CD4-positive, alpha-beta T cell treated with Interleukin-17A for 1 hour (primary cell): ENCODE measurements around the gene PALB2.

Experiments used
- DNase-seq: peaks from one replicate; pipeline ENCODE4 v3.0.0-alpha.2; 2020

The PALB2 gene

DNA sequence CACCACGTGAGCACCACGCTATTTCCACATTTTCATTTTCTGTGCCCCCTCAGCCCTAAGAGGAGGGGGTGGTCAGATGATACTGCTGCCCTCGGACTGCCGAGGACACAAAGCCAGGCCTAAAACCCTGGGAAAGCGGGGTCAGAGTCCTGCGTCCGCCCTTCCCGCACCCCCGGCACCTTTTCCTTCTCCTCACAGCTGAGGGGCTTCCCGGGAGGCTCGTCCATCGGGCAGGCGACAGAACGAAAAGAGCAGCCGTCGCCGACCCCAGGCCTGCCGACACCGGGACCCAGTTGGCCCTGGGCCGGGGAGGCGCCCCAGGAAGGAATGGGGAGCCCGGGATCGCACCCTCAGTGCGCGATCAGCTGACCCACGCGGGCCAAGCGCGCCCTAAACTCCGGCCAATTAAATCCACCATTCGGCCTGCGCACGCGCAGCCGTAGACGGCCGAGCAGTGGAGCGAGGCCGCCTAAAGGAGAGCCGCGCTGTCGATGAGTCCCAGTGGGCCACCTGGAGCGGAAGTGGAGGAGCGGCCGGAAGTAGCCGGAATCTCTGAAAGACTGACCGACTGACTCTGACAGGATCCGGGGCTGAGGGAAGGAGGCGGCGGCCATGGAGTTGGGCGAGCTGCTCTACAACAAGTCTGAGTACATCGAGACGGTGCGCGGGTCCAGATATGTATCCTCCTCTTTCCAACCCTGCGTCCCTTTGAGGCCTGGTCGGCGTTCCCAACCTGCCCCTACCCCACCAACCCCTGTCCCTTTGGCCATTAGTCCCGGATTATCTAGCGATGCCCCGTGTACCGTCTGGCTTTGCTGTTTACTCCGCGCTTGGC is at the start of gene PALB2, which contains the start of gene DCTN5:
Gene PALB2, minus strand, starts transcription at position 380 of the 835 bp plus-strand sequence. Its CDS starts 153 bp downstream, at position 227.
Gene DCTN5, plus strand, starts transcription at position 536 of the 835 bp plus-strand sequence. Its CDS starts 77 bp downstream, at position 613.
- peak; percentile 89 for DNase-seq

DNA sequence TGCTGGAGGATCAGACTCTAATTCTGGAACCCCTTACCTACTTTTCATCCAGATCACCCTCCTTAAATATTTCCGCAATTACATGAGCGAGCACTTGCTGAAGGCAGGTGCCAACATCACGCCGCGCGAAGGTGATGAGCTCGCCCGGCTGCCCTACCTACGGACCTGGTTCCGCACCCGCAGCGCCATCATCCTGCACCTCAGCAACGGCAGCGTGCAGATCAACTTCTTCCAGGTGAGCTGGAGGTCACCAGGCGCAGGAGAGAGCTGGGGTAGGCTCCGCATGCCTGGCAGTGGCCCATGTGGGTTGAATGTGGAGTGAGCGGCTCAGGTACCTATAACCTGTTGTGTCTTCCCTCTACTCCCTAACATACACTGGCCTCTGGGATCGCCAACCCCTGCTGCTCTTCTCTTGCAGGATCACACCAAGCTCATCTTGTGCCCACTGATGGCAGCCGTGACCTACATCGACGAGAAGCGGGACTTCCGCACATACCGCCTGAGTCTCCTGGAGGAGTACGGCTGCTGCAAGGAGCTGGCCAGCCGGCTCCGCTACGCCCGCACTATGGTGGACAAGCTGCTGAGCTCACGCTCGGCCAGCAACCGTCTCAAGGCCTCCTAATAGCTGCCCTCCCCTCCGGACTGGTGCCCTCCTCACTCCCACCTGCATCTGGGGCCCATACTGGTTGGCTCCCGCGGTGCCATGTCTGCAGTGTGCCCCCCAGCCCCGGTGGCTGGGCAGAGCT is 48.5 kb upstream of the PALB2 start:
- no peak for DNase-seq

DNA sequence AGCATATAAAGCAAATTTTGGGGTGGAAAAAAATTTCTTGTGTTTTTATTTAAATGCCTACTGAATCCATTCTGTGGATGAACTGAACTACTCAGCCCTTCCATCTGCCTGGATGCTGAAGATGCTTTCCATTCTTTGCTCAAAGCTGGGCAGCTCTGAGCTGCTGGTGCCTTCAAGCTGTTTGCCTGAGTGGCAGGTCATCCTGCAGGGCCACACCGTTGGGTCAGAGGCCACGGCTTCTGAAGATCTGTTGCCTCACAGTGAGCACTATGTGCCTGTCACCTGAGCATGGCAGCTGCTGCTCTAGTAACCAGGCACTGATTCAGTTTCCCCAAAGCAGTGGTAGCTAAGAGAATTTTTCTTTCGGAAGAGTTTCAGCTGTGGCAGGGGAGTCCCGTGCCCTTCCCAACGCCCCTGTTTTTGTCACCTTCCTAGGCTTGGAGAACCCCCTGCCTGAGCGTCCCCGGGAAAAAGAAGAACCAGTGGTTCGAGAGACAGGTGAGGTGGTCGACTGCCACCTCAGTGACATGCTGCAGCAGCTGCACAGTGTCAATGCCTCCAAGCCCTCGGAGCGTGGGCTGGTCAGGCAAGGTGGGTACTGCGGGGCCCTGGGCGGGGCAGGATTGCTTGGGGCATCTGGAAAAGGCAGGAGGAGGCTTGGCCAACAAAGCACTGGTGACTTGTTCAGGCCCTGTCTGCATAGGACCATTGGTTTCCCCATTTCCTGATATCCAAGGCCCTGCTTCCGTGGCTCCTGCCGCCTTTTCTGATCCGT is 46.1 kb upstream of the PALB2 start:
- DNase-seq: no peak

DNA sequence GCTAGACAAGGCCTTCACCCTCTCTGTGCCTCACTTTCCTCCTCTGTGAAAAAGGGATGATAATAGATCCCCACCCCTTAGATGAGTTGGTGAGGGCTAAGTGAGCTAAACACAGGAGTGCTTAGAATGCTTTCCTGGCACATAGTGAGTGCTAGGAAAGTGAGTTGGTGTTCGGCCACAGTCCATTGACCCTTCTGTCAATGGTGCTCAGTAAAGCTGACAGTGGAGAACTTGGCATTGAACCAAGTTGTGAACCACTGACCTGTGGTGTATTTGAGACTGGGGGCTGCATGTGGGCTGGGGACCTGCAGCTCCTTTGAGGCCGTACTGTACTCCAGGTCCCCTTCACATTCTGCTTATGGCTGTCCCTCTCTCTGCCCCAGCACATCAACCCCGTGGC is 42.4 kb upstream of the PALB2 start:
- DNase-seq: no peak

DNA sequence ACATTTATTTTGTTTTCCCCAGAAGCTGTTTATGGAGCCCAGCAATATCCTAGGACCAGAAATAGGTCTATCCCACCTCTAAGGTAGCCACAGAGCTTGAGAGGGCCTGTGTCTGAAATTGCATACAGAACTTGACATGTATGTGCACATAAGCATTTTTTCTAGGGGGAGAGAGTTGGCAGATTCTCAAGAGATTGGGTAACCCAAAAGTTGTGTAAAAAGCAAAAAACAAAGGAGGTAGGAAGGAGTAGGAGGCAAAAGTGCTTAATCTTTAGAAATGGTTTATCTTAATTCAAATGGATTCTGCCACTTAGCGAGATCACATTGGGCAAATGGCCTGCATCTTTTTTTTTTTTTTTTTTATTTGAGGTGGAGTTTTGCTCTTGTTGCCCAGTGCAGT is 41.1 kb upstream of the PALB2 start:
- DNase-seq: no peak

DNA sequence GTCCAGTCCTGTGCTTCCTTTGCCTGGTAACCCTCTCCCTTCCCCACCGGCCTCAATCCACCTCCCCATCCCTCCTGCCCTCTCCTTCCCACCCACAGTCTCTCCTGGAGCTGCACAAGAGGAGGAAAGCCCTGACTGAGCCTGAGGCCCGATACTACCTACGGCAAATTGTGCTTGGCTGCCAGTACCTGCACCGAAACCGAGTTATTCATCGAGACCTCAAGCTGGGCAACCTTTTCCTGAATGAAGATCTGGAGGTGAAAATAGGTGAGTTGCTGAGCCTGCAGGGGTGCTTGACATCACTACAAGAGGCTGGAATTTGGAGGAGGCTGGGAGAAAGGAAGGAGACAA is 38.9 kb upstream of the PALB2 start:
- DNase-seq: no peak

DNA sequence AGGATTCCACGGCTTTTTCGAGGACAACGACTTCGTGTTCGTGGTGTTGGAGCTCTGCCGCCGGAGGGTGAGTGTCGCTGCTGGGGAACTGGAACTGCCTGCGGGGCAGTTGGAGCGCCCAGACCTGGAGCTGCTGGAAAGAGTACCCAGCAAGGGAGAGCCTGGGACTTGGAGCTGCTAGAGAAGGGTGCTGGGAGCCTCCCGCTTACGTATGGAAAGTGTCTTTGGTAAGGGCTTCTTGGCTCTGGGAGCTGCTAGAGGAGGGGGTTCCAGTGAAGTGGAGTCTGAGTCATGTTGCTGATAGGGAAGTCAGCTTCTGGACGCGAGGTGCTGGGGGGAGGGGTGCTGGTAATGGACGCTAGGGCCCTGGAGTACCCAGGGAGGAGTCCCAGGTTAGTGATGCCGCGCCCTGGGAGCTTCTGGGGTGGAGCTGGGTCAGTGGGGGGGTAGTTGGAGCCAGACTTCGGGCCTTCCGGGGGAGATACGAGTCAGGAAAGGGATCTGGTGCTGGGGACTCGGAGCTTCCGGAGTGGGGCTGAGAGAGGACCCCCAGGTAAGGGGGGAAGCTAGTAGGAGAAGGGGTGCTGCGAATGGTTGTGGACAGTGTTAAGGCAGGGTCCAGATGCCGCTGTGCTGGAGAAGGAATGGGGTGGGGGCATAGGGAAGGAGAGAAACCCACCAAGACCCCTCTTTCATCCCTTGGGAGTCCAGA is 38.3 kb upstream of the PALB2 start:
- DNase-seq: no peak

DNA sequence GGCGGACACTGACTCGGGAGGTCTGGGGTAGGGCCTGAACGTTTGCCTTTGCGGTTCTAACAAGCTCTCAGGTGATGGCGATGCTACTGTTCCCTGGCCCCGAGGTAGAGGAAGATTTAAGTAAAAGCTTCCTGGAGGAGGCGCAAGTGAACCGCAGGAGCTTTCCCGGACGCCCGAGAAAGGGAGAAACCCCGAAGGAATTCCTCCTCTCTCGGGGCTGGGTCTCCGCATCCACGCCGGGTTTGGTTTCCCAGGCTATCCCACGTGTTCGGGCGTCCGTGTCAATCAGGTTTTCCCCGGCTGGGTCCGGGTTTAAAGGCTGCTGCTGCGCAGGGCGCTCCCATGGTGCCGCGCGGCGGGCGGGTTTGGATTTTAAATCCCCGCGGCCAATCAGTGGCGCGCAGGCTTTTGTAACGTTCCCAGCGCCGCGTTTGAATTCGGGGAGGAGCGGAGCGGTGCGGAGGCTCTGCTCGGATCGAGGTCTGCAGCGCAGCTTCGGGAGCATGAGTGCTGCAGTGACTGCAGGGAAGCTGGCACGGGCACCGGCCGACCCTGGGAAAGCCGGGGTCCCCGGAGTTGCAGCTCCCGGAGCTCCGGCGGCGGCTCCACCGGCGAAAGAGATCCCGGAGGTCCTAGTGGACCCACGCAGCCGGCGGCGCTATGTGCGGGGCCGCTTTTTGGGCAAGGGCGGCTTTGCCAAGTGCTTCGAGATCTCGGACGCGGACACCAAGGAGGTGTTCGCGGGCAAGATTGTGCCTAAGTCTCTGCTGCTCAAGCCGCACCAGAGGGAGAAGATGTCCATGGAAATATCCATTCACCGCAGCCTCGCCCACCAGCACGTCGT is 37.5 kb upstream of the PALB2 start, which contains the start of gene PLK1:
Gene PLK1, plus strand, starts transcription at position 460 of the 844 bp plus-strand sequence. Its CDS starts 44 bp downstream, at position 504.
- peak; percentile 74 for DNase-seq

DNA sequence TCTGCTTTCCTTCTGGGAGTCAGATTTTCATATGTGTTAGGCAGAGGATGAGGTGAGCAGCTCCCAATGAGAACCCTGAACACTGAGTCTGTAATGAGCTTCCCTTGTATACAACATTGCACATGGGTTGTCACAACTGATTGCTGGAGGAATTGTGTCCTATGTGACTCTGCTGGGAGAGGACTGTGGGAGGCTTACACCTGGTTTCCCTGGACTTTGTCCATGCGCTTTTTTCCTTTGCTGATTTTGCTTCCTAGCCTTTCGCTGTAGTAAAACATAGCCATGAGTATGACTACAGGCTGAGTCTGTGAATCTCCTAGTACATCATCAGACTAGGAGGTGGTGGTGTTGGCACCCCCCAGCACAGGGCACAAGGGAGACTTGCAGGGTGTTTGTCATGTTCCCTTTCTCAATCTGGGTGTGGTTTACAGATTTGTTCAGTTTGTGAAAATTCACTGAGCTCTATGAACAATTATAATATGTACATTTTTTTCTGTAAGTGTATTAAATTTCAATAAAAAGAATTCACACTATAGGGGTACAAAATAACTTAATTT is 35.9 kb upstream of the PALB2 start:
- no peak for DNase-seq

DNA sequence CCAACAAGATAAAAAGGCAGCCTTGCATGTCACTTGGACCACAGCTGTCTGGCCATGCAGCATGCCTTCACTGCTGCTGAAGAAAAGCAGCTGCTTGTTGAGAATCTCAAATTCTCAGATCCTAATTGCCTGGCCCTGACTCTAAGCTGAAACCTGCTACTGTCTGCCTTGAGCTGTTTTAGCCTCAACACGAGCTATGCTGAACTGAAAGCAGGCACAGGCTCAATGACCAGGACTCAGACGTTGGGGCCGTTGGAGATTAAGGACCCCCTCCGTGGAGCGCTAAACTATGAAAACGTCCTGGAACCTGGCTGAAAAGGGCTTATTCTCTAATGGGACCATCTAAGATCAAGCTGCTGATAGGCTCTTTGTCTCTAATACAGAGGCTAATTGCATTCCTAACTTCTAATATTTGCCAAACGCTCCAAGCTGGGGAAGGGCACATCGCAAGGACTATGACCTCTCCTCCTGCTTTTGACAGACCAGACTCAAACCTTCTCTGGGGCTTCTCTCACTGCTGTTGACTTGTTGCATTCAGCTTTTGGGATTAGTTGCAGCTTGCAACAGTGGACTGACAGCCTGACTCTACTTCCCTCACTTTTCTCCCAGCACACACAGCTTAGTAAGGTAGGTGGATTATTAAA is 33.0 kb upstream of the PALB2 start:
- no peak for DNase-seq

DNA sequence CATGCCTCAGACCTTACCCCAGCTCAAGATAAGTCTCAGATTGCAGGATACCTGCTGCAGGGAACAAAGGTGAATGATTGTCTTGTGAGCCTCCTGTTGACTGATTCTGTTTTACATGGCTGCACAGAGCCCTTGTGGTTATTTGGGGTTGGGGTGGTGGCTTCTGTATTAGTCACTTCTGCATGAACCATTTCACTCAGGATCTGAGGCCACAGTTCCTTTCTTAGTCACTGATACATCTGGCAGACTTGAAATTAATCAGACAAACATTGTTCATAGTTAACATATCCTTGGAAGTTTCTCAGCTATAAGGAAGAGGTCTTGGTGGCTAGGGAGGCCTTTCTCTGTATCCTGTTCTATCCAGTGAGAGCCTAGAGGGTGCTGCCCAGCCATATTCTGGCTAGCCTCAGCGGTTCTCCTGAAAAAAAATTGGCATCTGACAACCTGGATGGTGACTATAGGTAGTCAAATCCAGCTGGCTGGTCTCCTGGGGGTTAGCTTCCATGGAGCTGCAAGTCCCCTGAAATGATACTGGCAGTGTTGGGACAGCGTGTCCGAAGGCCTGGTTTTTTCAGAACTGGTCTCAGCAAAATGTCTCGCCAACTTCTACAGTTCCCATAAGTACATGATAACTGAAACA is 29.1 kb upstream of the PALB2 start:
- no peak for DNase-seq

DNA sequence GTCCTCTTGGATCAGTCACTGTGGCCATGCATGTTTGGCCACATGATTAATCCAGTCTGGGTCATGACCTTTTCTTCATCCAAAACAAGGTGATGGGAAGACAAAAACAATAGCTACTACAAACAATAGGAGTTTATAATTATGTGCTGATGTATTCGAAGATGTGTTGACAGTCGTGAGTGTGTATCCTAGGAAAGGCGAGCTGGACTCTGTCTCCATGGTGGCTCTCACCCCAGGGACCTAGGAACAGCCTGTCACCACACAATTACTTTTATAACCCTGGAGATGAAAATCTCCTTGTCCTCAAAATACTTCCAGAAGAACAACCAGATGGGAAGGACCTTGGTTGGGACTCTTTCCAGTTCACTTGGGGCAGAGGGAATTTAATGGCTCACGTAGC is 27.8 kb upstream of the PALB2 start:
- DNase-seq: no peak

DNA sequence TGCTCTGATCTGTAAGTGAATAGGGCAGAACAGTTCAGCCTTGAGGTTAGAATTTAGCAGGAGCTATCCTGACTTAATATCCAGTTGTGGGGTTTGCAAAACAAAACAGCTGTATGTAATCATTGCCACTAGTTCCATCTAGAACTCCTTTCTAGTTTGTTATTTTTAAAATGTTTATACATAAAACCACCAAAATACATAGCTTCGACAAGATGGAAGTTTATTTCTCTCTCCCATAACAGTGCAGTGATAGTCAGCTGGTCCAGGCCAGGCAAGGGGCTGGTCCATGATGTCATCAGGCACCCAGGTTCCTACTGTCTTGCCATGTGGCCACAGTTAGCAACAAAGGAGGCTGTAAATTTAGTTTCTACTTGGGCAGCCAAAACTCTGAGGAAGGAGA is 27.1 kb upstream of the PALB2 start:
- no peak for DNase-seq

DNA sequence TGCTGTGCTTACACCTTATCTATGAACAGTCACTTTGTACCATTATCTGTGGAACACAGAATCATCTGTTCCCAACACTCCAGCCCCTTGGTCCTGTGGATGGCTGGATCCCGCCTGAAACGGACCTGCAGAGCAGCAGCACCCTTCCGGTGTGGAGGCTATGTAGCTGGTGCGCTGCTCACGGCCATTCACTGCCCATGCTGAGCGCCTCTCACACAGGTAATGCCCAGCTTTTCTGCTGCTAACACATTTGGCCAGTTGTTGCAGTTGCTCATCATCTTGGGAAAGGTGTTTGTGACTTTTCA is 26.2 kb upstream of the PALB2 start:
- no peak for DNase-seq

DNA sequence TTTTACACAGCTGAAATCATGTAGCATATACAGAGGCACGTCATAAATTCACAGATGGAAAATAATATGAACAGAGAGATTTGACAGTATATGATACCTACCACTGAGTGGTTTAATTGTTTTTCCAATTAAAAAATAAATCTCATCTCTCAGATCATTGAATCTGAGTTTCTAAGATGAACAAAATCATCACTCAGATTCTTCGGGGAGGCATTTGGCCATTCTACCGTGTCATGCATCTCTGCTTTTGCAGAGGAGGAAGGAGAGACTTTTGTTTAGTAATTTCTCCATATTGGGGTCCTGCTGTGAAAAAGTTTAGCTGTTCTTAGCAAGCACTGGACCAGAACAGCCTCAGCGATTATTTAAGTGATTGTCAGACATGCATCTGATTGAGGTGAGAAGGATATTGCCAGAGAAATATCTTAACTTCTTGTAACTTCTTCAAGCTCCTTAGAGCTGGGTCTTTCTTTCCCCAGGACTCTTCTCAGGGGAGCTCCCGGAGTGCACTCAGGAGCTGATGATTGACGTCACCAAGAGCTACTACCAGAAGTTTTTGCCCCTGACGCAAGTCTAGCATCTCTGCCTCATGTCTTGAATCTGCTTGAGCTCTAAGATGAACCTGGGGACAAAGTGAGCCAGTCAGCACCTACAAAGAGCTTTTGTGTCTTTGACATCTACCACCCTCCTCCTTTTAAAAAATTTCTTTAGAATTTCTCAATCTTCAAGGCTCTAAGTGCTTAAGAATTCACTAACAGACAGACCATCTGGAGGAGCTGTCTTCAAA is 25.7 kb upstream of the PALB2 start:
- no peak for DNase-seq

DNA sequence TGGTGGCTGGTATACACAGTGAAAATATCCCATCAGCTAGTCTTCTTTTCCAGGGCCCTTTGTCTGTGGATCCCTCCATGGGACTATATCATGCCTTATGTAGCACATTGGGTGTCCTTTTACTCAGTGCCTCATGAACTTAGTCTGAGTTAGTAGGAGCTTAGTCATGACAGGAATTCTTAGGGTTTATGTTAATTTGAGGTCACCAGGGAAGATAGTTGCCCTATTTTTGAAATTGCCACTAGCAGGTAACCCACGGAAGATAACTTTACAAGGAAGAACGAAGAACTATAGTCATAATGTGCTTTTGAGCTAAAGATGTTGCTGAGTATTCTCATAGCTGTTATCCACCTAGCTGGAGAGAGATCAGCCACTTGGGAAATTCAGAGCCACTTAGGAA is 22.8 kb upstream of the PALB2 start:
- DNase-seq: no peak

DNA sequence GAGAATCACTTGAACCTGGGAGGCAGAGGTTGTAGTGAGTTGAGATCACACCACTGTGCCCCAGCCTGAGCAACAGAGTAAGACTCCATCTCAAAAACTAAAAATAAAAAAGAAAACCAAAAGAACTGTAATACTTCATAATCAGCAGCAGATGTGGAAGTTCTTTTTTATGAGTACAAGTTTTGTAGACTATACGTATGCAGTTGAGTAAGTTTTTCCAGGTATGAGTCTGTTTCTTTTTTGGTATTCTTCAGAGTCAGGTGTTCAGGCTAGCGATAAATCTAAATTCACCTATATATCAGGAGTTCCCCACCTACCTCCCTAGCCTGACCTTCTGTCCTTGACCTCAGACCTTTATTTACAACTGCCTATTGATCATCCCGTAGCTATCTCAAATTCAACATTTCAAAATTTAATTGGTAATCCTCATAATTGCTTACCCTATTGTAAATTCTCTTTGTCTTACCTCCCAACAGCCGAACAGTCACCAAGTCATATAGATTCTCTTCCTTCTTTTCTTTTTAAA is 10.9 kb upstream of the PALB2 start:
- no peak for DNase-seq

DNA sequence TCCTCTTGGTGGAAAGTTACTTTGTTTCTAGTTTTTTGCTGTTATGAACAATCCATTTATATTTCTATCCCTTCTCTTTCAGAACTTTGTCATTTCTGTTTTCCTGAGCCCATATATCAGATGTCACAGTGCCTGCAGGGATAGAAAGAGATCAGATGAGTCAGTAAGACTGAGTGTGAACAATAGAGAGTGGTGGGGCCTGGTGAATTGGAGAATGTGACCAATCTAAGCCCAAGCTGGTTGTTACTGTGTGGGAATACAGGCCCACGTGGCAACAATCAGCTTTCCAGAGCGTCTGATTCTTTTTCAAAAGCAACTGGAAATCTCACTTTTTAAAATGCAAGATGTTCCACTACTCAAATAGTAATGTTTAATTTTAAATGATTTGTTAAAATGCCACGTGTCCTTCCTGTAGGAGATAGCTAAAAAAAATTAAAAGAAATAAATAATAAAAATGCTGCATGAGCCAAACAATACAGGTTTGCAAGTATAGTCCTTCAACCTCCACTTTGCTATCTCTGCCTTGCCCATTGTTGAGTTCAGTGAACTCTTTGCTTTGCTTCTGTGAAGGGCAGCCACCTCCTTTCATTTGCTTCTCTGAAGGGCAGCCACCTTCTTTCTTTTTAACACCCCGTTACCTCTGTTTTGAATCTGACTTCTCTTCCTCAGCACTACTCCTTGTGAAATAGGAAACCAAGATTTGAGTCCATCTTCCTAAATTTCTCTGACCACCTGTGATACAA is 9.7 kb upstream of the PALB2 start:
- no peak for DNase-seq
